ENCODE data around the gene GPX2.

DNA sequence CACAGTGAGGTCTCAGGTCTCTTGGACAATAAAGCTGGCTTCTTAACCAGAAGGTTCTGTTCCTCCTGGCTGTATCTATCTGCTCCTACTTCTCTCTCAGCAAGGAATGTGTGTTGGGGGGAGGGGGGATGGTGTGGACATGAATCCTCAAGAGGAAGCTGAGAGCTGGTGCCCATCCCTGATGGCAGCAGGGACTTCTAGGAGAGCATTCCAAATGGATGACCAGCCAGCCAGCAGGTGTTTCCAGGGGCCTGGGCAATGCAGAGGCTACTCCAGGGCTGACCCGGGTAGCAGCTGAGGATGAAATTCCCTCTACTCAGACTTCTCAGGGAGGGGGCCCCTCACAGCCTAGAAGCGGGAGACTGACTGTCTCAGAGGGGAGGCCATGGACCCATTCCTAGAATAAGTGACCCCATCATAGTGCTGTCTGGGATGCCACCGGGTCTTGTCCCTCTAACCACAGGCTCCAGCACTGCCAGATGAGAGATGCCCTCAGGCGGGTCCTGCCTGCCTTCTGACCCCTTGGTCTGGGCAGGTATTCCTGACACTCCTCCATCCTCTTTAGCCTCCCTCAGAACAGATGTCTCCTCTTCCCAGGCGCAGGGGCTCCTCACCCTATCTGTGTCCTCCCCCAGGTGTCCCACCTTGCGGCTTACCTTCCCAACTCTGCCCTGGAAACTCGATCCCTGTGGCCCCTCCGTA, 28.4 kb upstream of the GPX2 start:
- TF ChIP-seq EZH2 (IDR thresholded peaks at IDR 0.05) (no peak), POLR2AphosphoS5 (IDR thresholded peaks at IDR 0.05; ENCODE audit: borderline replicate concordance, low read depth, low read length) (no peak)
